HEK293T (cell line): Measurements from ENCODE around the gene TTLL4.

ENCODE experiments used
- CTCF ChIA-PET: fragments of 350-600 bp; formaldehyde crosslinking; extraction: SDS; loops from one replicate; lab custom pipeline; 2021; ENCODE audit warnings: antibody characterized with exemption, inconsistent platforms; lab: Yijun Ruan, JAX
- POLR2A ChIA-PET: fragments of 350-600 bp; formaldehyde crosslinking; extraction: SDS; loops from one replicate; lab custom pipeline; 2020; ENCODE audit warnings: antibody characterized with exemption, inconsistent platforms; lab: Yijun Ruan, JAX
- DNase-seq: peaks from one replicate; pipeline ENCODE4 v3.0.0; 2012; ENCODE audit warnings: mixed read lengths; ENCODE audit errors: extremely low spot score
- ARNT ChIP-seq: fragments of 450-650 bp; IDR thresholded peaks from 2 replicates; pipeline ENCODE4 v1.6.1; 2017; ENCODE audit warnings: mild to moderate bottlenecking
- BHLHE40 ChIP-seq: fragments of 450-650 bp; IDR thresholded peaks from 2 replicates; pipeline ENCODE4 v1.6.1; 2016; ENCODE audit warnings: mild to moderate bottlenecking, moderate library complexity, borderline replicate concordance
- CTBP1 ChIP-seq: fragments of 450-650 bp; IDR thresholded peaks from 2 replicates; pipeline ENCODE4 v1.6.1; 2016; ENCODE audit warnings: borderline replicate concordance
- ELF4 ChIP-seq: fragments of 450-650 bp; IDR thresholded peaks from 2 replicates; pipeline ENCODE4 v1.6.1; 2017; ENCODE audit warnings: antibody characterized with exemption
- FOXA1 ChIP-seq: fragments of 450-650 bp; IDR thresholded peaks from 2 replicates; pipeline ENCODE4 v1.6.1; 2016; ENCODE audit warnings: mild to moderate bottlenecking
- FOXK2 ChIP-seq: fragments of 450-650 bp; IDR thresholded peaks from 2 replicates; pipeline ENCODE4 v1.6.1; 2016; ENCODE audit warnings: mild to moderate bottlenecking
- FOXM1 ChIP-seq: fragments of 450-650 bp; IDR thresholded peaks from 2 replicates; pipeline ENCODE4 v1.6.1; 2017; ENCODE audit warnings: mild to moderate bottlenecking, borderline replicate concordance
- HDGF ChIP-seq: fragments of 450-650 bp; IDR thresholded peaks from 2 replicates; pipeline ENCODE4 v1.6.1; 2017; ENCODE audit warnings: antibody characterized with exemption, borderline replicate concordance
- L3MBTL2 ChIP-seq: fragments of 450-650 bp; conservative IDR thresholded peaks from 2 replicates; pipeline ENCODE4 v1.6.1; 2016; ENCODE audit warnings: mild to moderate bottlenecking
- LEF1 ChIP-seq: fragments of 450-650 bp; IDR thresholded peaks from 2 replicates; pipeline ENCODE4 v1.6.1; 2017; ENCODE audit warnings: mild to moderate bottlenecking, borderline replicate concordance
- NFRKB ChIP-seq: fragments of 450-650 bp; IDR thresholded peaks from 2 replicates; pipeline ENCODE4 v1.6.1; 2016; ENCODE audit warnings: mild to moderate bottlenecking, moderate library complexity
- PKNOX1 ChIP-seq: fragments of 450-650 bp; IDR thresholded peaks from 2 replicates; pipeline ENCODE4 v1.6.1; 2016
- SP1 ChIP-seq: fragments of 450-650 bp; IDR thresholded peaks from 2 replicates; pipeline ENCODE4 v1.6.1; 2017
- SUZ12 ChIP-seq: fragments of 450-650 bp; IDR thresholded peaks from 2 replicates; pipeline ENCODE4 v1.6.1; 2016; ENCODE audit warnings: mild to moderate bottlenecking
- TARDBP ChIP-seq: fragments of 450-650 bp; IDR thresholded peaks from 2 replicates; pipeline ENCODE4 v1.6.1; 2016
- ZNF384 ChIP-seq: fragments of 450-650 bp; IDR thresholded peaks from 2 replicates; pipeline ENCODE4 v1.6.1; 2016

Gene TTLL4

DNA sequence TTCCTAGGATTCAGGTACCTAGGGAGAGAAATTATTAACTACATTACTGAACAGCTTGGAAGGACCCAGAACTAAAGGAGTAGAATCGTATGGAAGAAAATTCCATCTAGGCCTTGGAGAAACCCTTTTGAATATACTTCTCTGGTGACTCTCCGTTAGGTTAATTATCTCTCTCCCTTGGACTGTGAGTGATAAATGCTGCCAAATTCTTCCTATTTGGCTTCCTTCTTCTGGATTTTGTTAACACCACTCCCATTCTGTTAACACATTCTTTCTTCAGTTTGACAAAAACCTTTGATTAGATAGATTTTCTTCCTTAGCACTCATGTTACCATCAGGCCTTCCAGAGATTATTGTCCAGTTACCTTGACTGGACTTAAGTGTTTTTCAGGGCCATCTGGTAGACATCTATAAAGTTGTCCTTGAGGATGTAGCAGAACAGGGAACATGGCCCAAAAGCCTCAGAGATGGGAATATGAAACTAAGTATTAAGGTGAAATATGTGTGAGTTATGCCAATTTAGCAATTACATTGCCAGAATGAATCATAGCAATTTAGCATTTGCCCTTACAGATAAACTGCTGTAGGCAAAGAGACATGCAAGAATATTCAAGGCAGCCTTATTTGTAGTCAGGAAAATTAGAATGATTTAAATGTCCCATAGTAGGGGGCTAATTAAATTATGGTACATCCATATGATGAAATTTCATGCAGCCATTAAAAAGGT, 78.1 kb downstream of the TTLL4 start:
- no peak for DNase-seq
- TF ChIP-seq CTBP1 (no peak), LEF1 (no peak), NFRKB (no peak), FOXM1 (no peak)
- ChIA-PET POLR2A (interaction anchor here (0.6 kb wide), 1 partner anchor 906 kb away, joined by 3 read pairs; no protein-coding TSS in a partner anchor), CTCF (no interaction called here)

GRCh38 chr2:218792433-218792832, 81.8 kb downstream of the TTLL4 start:
- DNase-seq: no peak
- TF ChIP-seq BHLHE40 (no peak), FOXK2 (no peak), HDGF (no peak), SUZ12 (no peak), ELF4 (no peak), FOXA1 (no peak), ZNF384 (no peak), FOXM1 (no peak), PKNOX1 (no peak), SP1 (no peak)
- CTCF ChIA-PET: no interaction called here
- POLR2A ChIA-PET: no interaction called here

DNA sequence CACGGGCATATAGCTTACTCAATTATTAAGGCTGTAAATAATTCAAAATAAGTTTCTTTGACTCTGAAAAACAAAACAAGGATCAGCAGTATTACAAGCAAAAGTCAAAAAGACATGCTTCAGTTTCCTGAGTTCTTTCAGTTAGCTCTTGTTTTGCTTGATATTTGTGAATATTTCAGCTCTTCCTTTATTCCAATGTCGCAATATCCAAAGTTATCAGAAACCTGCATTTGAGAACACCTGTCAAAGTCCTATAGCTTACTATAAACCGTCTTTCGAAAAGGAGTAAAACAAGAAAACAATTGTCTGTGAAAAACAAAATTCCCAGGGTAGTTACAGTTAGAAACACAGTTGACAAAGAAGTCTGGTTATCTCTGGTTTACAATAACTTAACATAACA, 86.1 kb downstream of the TTLL4 start:
- DNase-seq: no peak
- no peak for TF ChIP-seq SUZ12
- no peak for TF ChIP-seq SP1
- no peak for TF ChIP-seq ZNF384
- no peak for TF ChIP-seq BHLHE40
- no peak for TF ChIP-seq L3MBTL2
- no peak for TF ChIP-seq NFRKB
- TF ChIP-seq FOXA1: no peak
- TF ChIP-seq FOXM1: no peak
- TF ChIP-seq TARDBP: no peak
- no peak for TF ChIP-seq CTBP1
- TF ChIP-seq ARNT: no peak
- ChIA-PET CTCF (no interaction called here), POLR2A (no interaction called here)

DNA sequence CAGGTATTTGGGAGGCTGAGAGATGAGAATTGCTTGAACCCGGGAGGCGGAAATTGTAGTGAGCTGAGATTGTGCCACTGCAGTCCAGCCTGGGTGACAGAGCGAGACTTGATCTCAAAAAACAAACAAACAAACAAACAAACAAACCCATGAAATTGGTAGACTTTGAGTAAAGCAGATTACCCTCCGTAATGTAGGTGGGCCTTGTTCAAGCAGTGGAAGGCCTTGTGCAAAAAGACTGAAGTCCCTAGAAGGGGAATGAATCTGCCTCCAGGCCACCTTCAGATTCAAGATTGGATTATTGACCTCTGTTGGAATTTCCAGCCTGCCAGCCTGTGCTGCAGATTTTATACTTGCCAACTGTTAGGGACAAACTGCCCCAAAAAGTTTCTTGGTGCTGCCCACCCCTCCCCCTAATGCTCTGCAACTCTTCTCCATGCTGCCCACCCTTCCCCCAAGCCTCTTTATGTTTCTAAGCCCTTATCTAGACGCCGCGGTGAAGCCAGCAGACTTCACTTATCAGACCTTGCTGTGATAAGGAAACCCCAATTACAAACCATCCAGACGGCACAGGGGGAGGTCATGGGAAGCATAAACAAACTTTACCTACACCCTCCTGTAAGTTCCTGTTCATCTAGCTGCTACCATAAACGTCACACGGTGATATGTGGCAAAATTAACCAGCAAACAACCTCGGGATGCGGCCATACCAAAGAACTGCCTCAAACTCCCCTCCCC, 88.3 kb downstream of the TTLL4 start:
- no peak for DNase-seq
- ChIA-PET CTCF (no interaction called here), POLR2A (no interaction called here)
- TF ChIP-seq NFRKB: no peak
- TF ChIP-seq SUZ12: no peak
- TF ChIP-seq BHLHE40: no peak
- no peak for TF ChIP-seq ARNT
- no peak for TF ChIP-seq CTBP1
- no peak for TF ChIP-seq HDGF
- TF ChIP-seq FOXA1: no peak
- no peak for TF ChIP-seq L3MBTL2
- TF ChIP-seq TARDBP: no peak
- no peak for TF ChIP-seq ELF4
- no peak for TF ChIP-seq PKNOX1
- no peak for TF ChIP-seq ZNF384
- no peak for TF ChIP-seq FOXK2
- TF ChIP-seq FOXM1: no peak
- no peak for TF ChIP-seq LEF1
- no peak for TF ChIP-seq SP1

- CTCF ChIA-PET: no interaction called here
- no peak for DNase-seq
- POLR2A ChIA-PET: no interaction called here
- TF ChIP-seq TARDBP (no peak), FOXM1 (no peak), HDGF (no peak), FOXA1 (no peak), BHLHE40 (no peak), ELF4 (no peak), PKNOX1 (no peak), SP1 (no peak)
Observed at GRCh38 chr2:218799990-218800389, 89.4 kb downstream of the TTLL4 start.

GRCh38 chr2:218802386-218802994, 91.9 kb downstream of the TTLL4 start:
- no peak for TF ChIP-seq FOXA1
- TF ChIP-seq ZNF384: no peak
- TF ChIP-seq BHLHE40: no peak
- no peak for TF ChIP-seq FOXM1
- TF ChIP-seq ELF4: no peak
- no peak for TF ChIP-seq TARDBP
- TF ChIP-seq ARNT: no peak
- TF ChIP-seq NFRKB: no peak
- TF ChIP-seq SUZ12: no peak
- no peak for TF ChIP-seq LEF1
- no peak for TF ChIP-seq PKNOX1
- TF ChIP-seq L3MBTL2: no peak
- TF ChIP-seq FOXK2: no peak
- TF ChIP-seq HDGF: no peak
- no peak for TF ChIP-seq CTBP1
- no peak for TF ChIP-seq SP1
- ChIA-PET POLR2A (interaction anchor here (0.6 kb wide), 1 partner anchor 75 kb away, joined by 3 read pairs; no protein-coding TSS in a partner anchor), CTCF (no interaction called here)
- DNase-seq: no peak
